HG03025 (cell line): Measurements from ENCODE around the gene TARDBP.
"Not testable (repeated sequence)": the region's sequence is repeated elsewhere in the genome, so short reads cannot be mapped to it uniquely, and the experiment has no call there.

Experiments
- ATAC-seq: cut with Tn5 transposase; IDR thresholded peaks from one replicate; pipeline ENCODE4 v1.9.1; 2021; ENCODE audit warnings: mild to moderate bottlenecking, moderate library complexity; ENCODE audit not compliant: unreplicated experiment, low FRiP score

TARDBP gene

GRCh38 chr1:11012260-11013159, at the start of gene TARDBP:
Gene TARDBP, plus strand, starts transcription at chr1:11012654. Its CDS starts 1,074 bp downstream, at chr1:11013728.
- peak; percentile 89 for ATAC-seq

- ATAC-seq, result no peak
These were observed 46.8 kb upstream of the TARDBP start for GRCh38 chr1:10965546-10966226.

- ATAC-seq, result no peak
These were observed 45.4 kb upstream of the TARDBP start for GRCh38 chr1:10967090-10967489.

GRCh38 chr1:10968411-10968826, 44.0 kb upstream of the TARDBP start:
- ATAC-seq, result no peak

GRCh38 chr1:10969267-10969970, 43.0 kb upstream of the TARDBP start:
- ATAC-seq, result no peak

- ATAC-seq, result no peak
These were observed 42.5 kb upstream of the TARDBP start for GRCh38 chr1:10969971-10970332.

- ATAC-seq, result no peak
These were observed 38.9 kb upstream of the TARDBP start for GRCh38 chr1:10973552-10973951.

GRCh38 chr1:10973956-10974881, 38.2 kb upstream of the TARDBP start:
- ATAC-seq, result no peak

GRCh38 chr1:10975567-10976326, 36.7 kb upstream of the TARDBP start:
- ATAC-seq, result no peak

- no peak for ATAC-seq
These were observed 33.7 kb upstream of the TARDBP start for GRCh38 chr1:10978719-10979118.

GRCh38 chr1:10979483-10979920, 33.0 kb upstream of the TARDBP start:
- ATAC-seq, result no peak

- no peak for ATAC-seq
These were observed 32.3 kb upstream of the TARDBP start for GRCh38 chr1:10980094-10980577.

GRCh38 chr1:10980841-10981727, 31.4 kb upstream of the TARDBP start:
- ATAC-seq, result no peak

GRCh38 chr1:10986525-10986890, 25.9 kb upstream of the TARDBP start:
- ATAC-seq, result no peak

GRCh38 chr1:10987840-10988417, 24.5 kb upstream of the TARDBP start:
- no peak for ATAC-seq

GRCh38 chr1:10989095-10989494, 23.4 kb upstream of the TARDBP start:
- ATAC-seq, result no peak

GRCh38 chr1:10989920-10990516, 22.4 kb upstream of the TARDBP start:
- ATAC-seq, result not testable (repeated sequence)
